IPS DF 6.9 (cell line): ENCODE data around the gene ATRNL1.

Experiments
- DNase-seq: peaks from one replicate; pipeline ENCODE4 v3.0.0-alpha.2; 2013; ENCODE audit warnings: low read depth, low spot score
- H3K27ac ChIP-seq: one replicate; pipeline ENCODE4 v1.5.1; 2013; ENCODE audit warnings: low read length, control low read depth
- H3K27me3 ChIP-seq: 2 replicates; pipeline ENCODE4 v1.6.1; 2013; ENCODE audit warnings: mild to moderate bottlenecking, low read length; ENCODE audit not compliant: control insufficient read depth, insufficient read depth
- H3K36me3 ChIP-seq: 2 replicates; pipeline ENCODE4 v1.6.1; 2013; ENCODE audit warnings: low read length; ENCODE audit not compliant: control insufficient read depth, insufficient read depth
- H3K4me1 ChIP-seq: 2 replicates; pipeline ENCODE4 v1.6.1; 2013; ENCODE audit warnings: low read length; ENCODE audit not compliant: control insufficient read depth, insufficient read depth
- H3K4me3 ChIP-seq: 2 replicates; pipeline ENCODE4 v1.5.1; 2013; ENCODE audit warnings: mild to moderate bottlenecking, low read length
- H3K9me3 ChIP-seq: 2 replicates; pipeline ENCODE4 v1.6.1; 2013; ENCODE audit warnings: low read length, inconsistent platforms; ENCODE audit not compliant: control insufficient read depth, insufficient read depth
- WGBS: extraction: QIAGEN DNeasy Blood & Tissue Kit; methylation state at CpG from one replicate; pipeline ENCODE4 v1.1.7; 2013; ENCODE audit warnings: mixed read lengths, missing lambda C conversion rate; ENCODE audit not compliant: insufficient read length, insufficient coverage; 5-methylcytosine and 5-hydroxymethylcytosine counted together

The ATRNL1 gene

GRCh38 chr10:115935731-115936130 is 842.6 kb downstream of the ATRNL1 start:
- Histone ChIP-seq H3K27me3 (no peaks in the 10 kb centered on the region), H3K9me3 (no peaks in the 10 kb centered on the region), H3K27ac (no peak overlapping the region), H3K36me3 (no peaks in the 10 kb centered on the region), H3K4me1 (no peaks in the 10 kb centered on the region), H3K4me3 (no peak overlapping the region)
- no peak for DNase-seq
- no CpG with 5 or more reads among the region's 2 CpGs for WGBS

GRCh38 chr10:115936926-115937767 is 844.0 kb downstream of the ATRNL1 start:
- WGBS = no CpG with 5 or more reads among the region's 9 CpGs
- DNase-seq = no peak
- Histone ChIP-seq H3K36me3 (no peaks in the 10 kb centered on the region), H3K27me3 (no peaks in the 10 kb centered on the region), H3K4me1 (no peaks in the 10 kb centered on the region), H3K27ac (no peak overlapping the region), H3K4me3 (no peak overlapping the region), H3K9me3 (no peaks in the 10 kb centered on the region)

- no peaks in the 10 kb centered on the region for H3K27me3 ChIP-seq
Observed at GRCh38 chr10:115937768-115938056, 844.5 kb downstream of the ATRNL1 start.

GRCh38 chr10:115939101-115939854 is 846.1 kb downstream of the ATRNL1 start:
- WGBS = no CpG with 5 or more reads among the region's 7 CpGs
- no peak overlapping the region for H3K4me3 ChIP-seq
- H3K4me1 ChIP-seq = no peaks in the 10 kb centered on the region
- H3K27ac ChIP-seq = no peak overlapping the region
- DNase-seq = no peak
- no peaks in the 10 kb centered on the region for H3K9me3 ChIP-seq
- no peaks in the 10 kb centered on the region for H3K36me3 ChIP-seq
- no peaks in the 10 kb centered on the region for H3K27me3 ChIP-seq

More at GRCh38 chr10:115937768-115938056, 844.5 kb downstream of the ATRNL1 start:
- DNase-seq = no peak
- no CpG with 5 or more reads among the region's 3 CpGs for WGBS
- H3K4me1 ChIP-seq = no peaks in the 10 kb centered on the region
- no peaks in the 10 kb centered on the region for H3K36me3 ChIP-seq
- H3K9me3 ChIP-seq = no peaks in the 10 kb centered on the region
- H3K27ac ChIP-seq = no peak overlapping the region
- H3K4me3 ChIP-seq = no peak overlapping the region

GRCh38 chr10:115941361-115941771 is 848.2 kb downstream of the ATRNL1 start:
- H3K9me3 ChIP-seq = no peaks in the 10 kb centered on the region
- no peaks in the 10 kb centered on the region for H3K4me1 ChIP-seq
- H3K27ac ChIP-seq = no peak overlapping the region
- no peaks in the 10 kb centered on the region for H3K27me3 ChIP-seq
- no CpG with 5 or more reads among the region's 3 CpGs for WGBS
- no peaks in the 10 kb centered on the region for H3K36me3 ChIP-seq
- H3K4me3 ChIP-seq = no peak overlapping the region
- DNase-seq = no peak

GRCh38 chr10:115942101-115942500 is 848.9 kb downstream of the ATRNL1 start:
- Histone ChIP-seq H3K27me3 (no peaks in the 10 kb centered on the region), H3K36me3 (no peaks in the 10 kb centered on the region), H3K9me3 (no peaks in the 10 kb centered on the region), H3K27ac (no peak overlapping the region), H3K4me3 (no peak overlapping the region), H3K4me1 (no peaks in the 10 kb centered on the region)
- DNase-seq = no peak
- WGBS = no CpG with 5 or more reads among the region's 4 CpGs

GRCh38 chr10:115944538-115944937 is 851.4 kb downstream of the ATRNL1 start:
- Histone ChIP-seq H3K4me1 (peaks cover 2% of the 10 kb centered on the region; the same call in 1 of the 2 replicates), H3K36me3 (no peaks in the 10 kb centered on the region), H3K4me3 (no peak overlapping the region), H3K27me3 (no peaks in the 10 kb centered on the region), H3K27ac (no peak overlapping the region), H3K9me3 (no peaks in the 10 kb centered on the region)
- no CpG with 5 or more reads among the region's 6 CpGs for WGBS
- DNase-seq = no peak

- H3K27me3 ChIP-seq = no peaks in the 10 kb centered on the region
- DNase-seq = no peak
- H3K27ac ChIP-seq = no peak overlapping the region
- H3K4me1 ChIP-seq = peaks cover 2% of the 10 kb centered on the region; the same call in 1 of the 2 replicates
- WGBS = no CpG with 5 or more reads among the region's 3 CpGs
- no peaks in the 10 kb centered on the region for H3K9me3 ChIP-seq
- no peaks in the 10 kb centered on the region for H3K36me3 ChIP-seq
- H3K4me3 ChIP-seq = no peak overlapping the region
Observed at GRCh38 chr10:115945701-115946445, 852.7 kb downstream of the ATRNL1 start.

- Histone ChIP-seq H3K4me1 (peaks cover 2% of the 10 kb centered on the region; the same call in 1 of the 2 replicates), H3K27me3 (no peaks in the 10 kb centered on the region), H3K4me3 (no peak overlapping the region), H3K36me3 (no peaks in the 10 kb centered on the region), H3K27ac (no peak overlapping the region), H3K9me3 (no peaks in the 10 kb centered on the region)
- DNase-seq = no peak
- WGBS = no CpG with 5 or more reads among the region's 2 CpGs
Observed at GRCh38 chr10:115947104-115947503, 853.9 kb downstream of the ATRNL1 start.

GRCh38 chr10:115948465-115948864 is 855.3 kb downstream of the ATRNL1 start:
- H3K9me3 ChIP-seq = no peaks in the 10 kb centered on the region
- no peaks in the 10 kb centered on the region for H3K36me3 ChIP-seq
- no peaks in the 10 kb centered on the region for H3K27me3 ChIP-seq
- DNase-seq = no peak
- H3K4me1 ChIP-seq = peaks cover 2% of the 10 kb centered on the region; the same call in 1 of the 2 replicates
- H3K27ac ChIP-seq = no peak overlapping the region
- H3K4me3 ChIP-seq = no peak overlapping the region
- no CpG with 5 or more reads among the region's 1 CpG for WGBS
